Mesenchymal stem cell (in vitro differentiated cells and primary cell): ENCODE results near the gene UTF1.

ENCODE experiments used
- DNase-seq: peaks from one replicate; pipeline ENCODE4 v3.0.0-alpha.2; 2013
- H2AFZ ChIP-seq: one replicate; pipeline ENCODE4 v1.6.1; 2013; ENCODE audit warnings: low read depth, mild to moderate bottlenecking, control low read depth, inconsistent platforms, low read length, moderate library complexity
- H2AK5ac ChIP-seq: 2 replicates; pipeline ENCODE4 v1.6.1; 2013; ENCODE audit warnings: low read length, moderate library complexity, mild to moderate bottlenecking, inconsistent platforms; ENCODE audit not compliant: severe bottlenecking
- H2BK120ac ChIP-seq: one replicate; pipeline ENCODE4 v1.6.1; 2013; ENCODE audit warnings: low read depth, mild to moderate bottlenecking, inconsistent platforms, low read length, moderate library complexity
- H2BK12ac ChIP-seq, 2 experiments: one replicate each; pipeline ENCODE4 v1.6.1; 2013; ENCODE audit warnings: inconsistent platforms in 2 of 2, low read length in 2 of 2, mild to moderate bottlenecking in 2 of 2, moderate library complexity in 2 of 2, control low read depth in 1 of 2
- H2BK15ac ChIP-seq: one replicate; pipeline ENCODE4 v1.6.1; 2013; ENCODE audit warnings: mild to moderate bottlenecking, low read depth, inconsistent platforms; ENCODE audit not compliant: poor library complexity, severe bottlenecking
- H2BK5ac ChIP-seq: 2 replicates; pipeline ENCODE4 v1.6.1; 2013; ENCODE audit warnings: low read depth, mild to moderate bottlenecking, low read length, control low read depth, inconsistent platforms; ENCODE audit not compliant: poor library complexity, severe bottlenecking
- H3K14ac ChIP-seq, 2 experiments: one replicate each; pipeline ENCODE4 v1.6.1; 2013; ENCODE audit warnings: inconsistent platforms in 2 of 2, low read length in 2 of 2, control low read depth in 1 of 2, mild to moderate bottlenecking in 1 of 2, moderate library complexity in 1 of 2
- H3K18ac ChIP-seq, 2 experiments: one replicate each; pipeline ENCODE4 v1.6.1; 2013; ENCODE audit warnings: inconsistent platforms in 2 of 2, low read length in 2 of 2, control low read depth in 1 of 2, low read depth in 1 of 2, mild to moderate bottlenecking in 1 of 2
- H3K23ac ChIP-seq, 2 experiments: one replicate each; pipeline ENCODE4 v1.6.1; 2013; ENCODE audit warnings: inconsistent platforms in 2 of 2, low read length in 2 of 2, mild to moderate bottlenecking in 2 of 2, moderate library complexity in 2 of 2, control low read depth in 1 of 2
- H3K27ac ChIP-seq: 2 replicates; pipeline ENCODE4 v1.5.1; 2013; ENCODE audit warnings: mild to moderate bottlenecking, moderate library complexity, low read length, control low read depth, inconsistent platforms; ENCODE audit not compliant: poor library complexity, severe bottlenecking
- H3K27me3 ChIP-seq, 2 experiments: 2 replicates each; pipeline versions ENCODE4 v1.6.1 to v1.7.0; 2013; ENCODE audit warnings: low read length in 2 of 2, mild to moderate bottlenecking in 2 of 2, moderate library complexity in 2 of 2, control low read depth in 1 of 2, inconsistent platforms in 1 of 2; ENCODE audit not compliant: control insufficient read depth in 1 of 2, insufficient read depth in 1 of 2
- H3K36me3 ChIP-seq, 2 experiments: 2 replicates each; pipeline versions ENCODE4 v1.6.1 to v1.7.0; 2013; ENCODE audit warnings: low read length in 2 of 2, control low read depth in 1 of 2, inconsistent platforms in 1 of 2, low read depth in 1 of 2, mild to moderate bottlenecking in 1 of 2; ENCODE audit not compliant: insufficient read depth in 2 of 2, control insufficient read depth in 1 of 2
- H3K4ac ChIP-seq, 2 experiments: one replicate each; pipeline ENCODE4 v1.6.1; 2013; ENCODE audit warnings: inconsistent platforms in 2 of 2, low read length in 2 of 2, mild to moderate bottlenecking in 2 of 2, moderate library complexity in 2 of 2, control low read depth in 1 of 2, low read depth in 1 of 2
- H3K4me1 ChIP-seq: 2 replicates; pipeline ENCODE4 v1.6.1; 2013; ENCODE audit warnings: low read depth, low read length, control low read depth; ENCODE audit not compliant: control insufficient read depth, insufficient read depth
- H3K4me2 ChIP-seq: 2 replicates; pipeline ENCODE4 v1.6.1; 2013; ENCODE audit warnings: low read length, mild to moderate bottlenecking, inconsistent platforms; ENCODE audit not compliant: poor library complexity, severe bottlenecking
- H3K4me3 ChIP-seq, 2 experiments: 2 replicates each; pipeline versions ENCODE4 v1.5.1 to v1.7.0; 2013; ENCODE audit warnings: low read length in 2 of 2, mild to moderate bottlenecking in 2 of 2, control low read depth in 1 of 2, low read depth in 1 of 2; ENCODE audit not compliant: insufficient read depth in 1 of 2
- H3K79me1 ChIP-seq: replicated peaks from 2 replicates; pipeline ENCODE4 v1.6.1; 2013; ENCODE audit warnings: mild to moderate bottlenecking, control low read depth, low read length, inconsistent platforms; ENCODE audit not compliant: poor library complexity, severe bottlenecking
- H3K9ac ChIP-seq: 2 replicates; pipeline ENCODE4 v1.7.0; 2013; ENCODE audit warnings: mild to moderate bottlenecking, low read length, moderate library complexity
- H3K9me3 ChIP-seq: 2 replicates; pipeline ENCODE4 v1.7.0; 2013; ENCODE audit warnings: mild to moderate bottlenecking, low read length; ENCODE audit not compliant: control insufficient read depth
- H4K8ac ChIP-seq: one replicate; pipeline ENCODE4 v1.6.1; 2013; ENCODE audit warnings: inconsistent platforms, mild to moderate bottlenecking, low read length, moderate library complexity
- H4K91ac ChIP-seq: one replicate; pipeline ENCODE4 v1.6.1; 2013; ENCODE audit warnings: mild to moderate bottlenecking, low read length, inconsistent platforms
- WGBS: methylation state at CpG from one replicate; pipeline ENCODE4 v1.1.7; 2013; ENCODE audit warnings: mixed read lengths; 5-methylcytosine and 5-hydroxymethylcytosine counted together

UTF1 gene

DNA sequence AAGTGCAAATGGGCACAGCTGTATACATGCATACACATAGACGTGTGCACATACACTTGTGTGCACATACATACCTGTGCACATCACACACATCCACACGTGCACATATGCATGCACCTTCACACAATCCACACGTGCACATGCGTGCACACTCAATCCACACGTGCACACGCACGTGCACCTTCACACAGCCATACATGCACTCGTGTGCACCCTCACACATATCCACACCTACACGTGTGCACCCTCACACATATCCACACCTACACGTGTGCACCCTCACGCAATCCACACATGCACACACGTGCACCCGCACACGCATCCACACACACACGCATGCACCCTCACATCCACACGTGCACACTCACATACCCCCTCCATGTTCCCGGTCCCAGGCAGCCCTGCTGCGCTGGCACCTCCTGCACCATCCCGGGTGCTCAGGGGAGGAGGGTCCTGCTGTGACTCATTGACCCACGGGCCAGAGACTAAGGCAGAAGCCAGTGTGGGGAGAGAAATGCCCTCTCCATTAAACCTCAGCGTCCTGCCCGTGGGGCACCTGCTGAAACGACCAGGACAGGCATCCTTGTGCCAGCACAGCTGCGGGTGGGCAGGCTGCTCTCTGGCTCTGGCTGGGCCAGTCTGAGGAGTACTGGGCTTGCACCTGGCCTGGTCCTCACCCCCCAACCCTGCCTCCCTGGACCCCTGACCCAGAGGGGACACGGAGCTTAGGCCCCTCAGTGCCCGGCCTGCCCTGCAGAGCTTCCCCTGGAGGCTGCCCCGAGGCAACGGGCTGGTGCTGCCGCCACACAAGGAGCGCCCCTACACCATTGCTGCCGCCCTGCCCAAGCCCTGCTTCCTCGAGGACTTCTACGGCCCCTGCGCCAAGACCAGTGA is 17.8 kb upstream of the UTF1 start:
- no peak overlapping the region for H2BK15ac ChIP-seq
- no peak overlapping the region for H3K14ac ChIP-seq
- H3K4me3 ChIP-seq: peak overlapping the region in 1 of 2 experiments; percentile 27
- H3K4me1 ChIP-seq: peaks cover 3% of the 10 kb centered on the region
- no peak overlapping the region for H2BK5ac ChIP-seq
- no peak overlapping the region for H3K9ac ChIP-seq
- no peak overlapping the region for H3K4ac ChIP-seq
- no peaks in the 10 kb centered on the region for H3K9me3 ChIP-seq
- H2AFZ ChIP-seq: no peak overlapping the region
- H2BK120ac ChIP-seq: no peak overlapping the region
- H3K23ac ChIP-seq: no peak overlapping the region
- no peak overlapping the region for H2AK5ac ChIP-seq
- 90% methylated on average over 34 of the region's 34 CpGs for WGBS
- H3K18ac ChIP-seq: no peak overlapping the region
- H3K79me1 ChIP-seq: no peaks in the 10 kb centered on the region
- no peak overlapping the region for H2BK12ac ChIP-seq
- no peak for DNase-seq
- H4K8ac ChIP-seq: no peak overlapping the region
- H3K27me3 ChIP-seq: peaks cover 0 to 15% of the 10 kb centered on the region in 2 experiments
- H3K36me3 ChIP-seq: no peaks in the 10 kb centered on the region
- H3K4me2 ChIP-seq: no peak overlapping the region
- no peak overlapping the region for H3K27ac ChIP-seq
- H4K91ac ChIP-seq: no peak overlapping the region

DNA sequence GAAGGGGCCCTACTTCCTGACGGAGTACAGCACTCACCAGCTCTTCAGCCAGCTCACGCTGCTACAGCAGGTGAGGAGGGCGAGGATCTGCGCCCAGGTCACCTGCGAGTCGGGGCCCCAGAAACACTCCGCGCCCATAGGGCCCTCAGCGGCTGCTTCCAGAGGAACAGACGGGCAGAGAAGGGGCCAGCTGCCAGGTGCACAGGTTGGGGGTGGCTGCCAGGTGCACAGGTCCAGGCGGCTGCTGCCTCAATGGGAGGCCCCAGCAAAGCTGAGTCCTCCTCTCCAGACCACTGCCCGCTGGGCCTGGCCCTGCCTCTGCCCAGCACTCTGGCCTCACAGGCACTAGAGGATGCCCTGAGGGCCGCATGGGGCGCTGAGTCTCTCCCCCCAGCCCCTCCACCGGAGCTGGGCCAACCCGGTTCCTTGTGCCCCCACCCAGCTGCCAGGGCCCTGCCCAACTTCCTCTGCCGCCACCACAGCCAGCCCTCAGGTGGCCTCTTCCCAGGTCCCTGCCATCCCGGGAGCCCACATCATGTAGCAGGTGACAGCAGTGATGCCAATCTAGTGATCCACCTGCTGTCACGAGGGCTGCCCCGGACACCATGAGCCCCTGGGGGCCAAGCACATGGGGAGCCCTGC is 17.0 kb upstream of the UTF1 start:
- Histone ChIP-seq H3K27me3 (peaks cover 0 to 15% of the 10 kb centered on the region in 2 experiments), H3K4me3 (no peak overlapping the region), H3K9ac (no peak overlapping the region), H4K8ac (no peak overlapping the region), H3K23ac (no peak overlapping the region), H3K14ac (no peak overlapping the region), H2BK5ac (no peak overlapping the region), H2AK5ac (no peak overlapping the region), H4K91ac (no peak overlapping the region), H2BK120ac (no peak overlapping the region), H2AFZ (no peak overlapping the region), H3K18ac (no peak overlapping the region), H3K4me2 (no peak overlapping the region), H3K36me3 (no peaks in the 10 kb centered on the region), H2BK12ac (no peak overlapping the region), H3K9me3 (no peaks in the 10 kb centered on the region), H3K4ac (no peak overlapping the region), H3K27ac (no peak overlapping the region), H3K79me1 (no peaks in the 10 kb centered on the region), H3K4me1 (no peaks in the 10 kb centered on the region), H2BK15ac (no peak overlapping the region)
- DNase-seq: no peak
- 91% methylated on average over 20 of the region's 20 CpGs for WGBS

DNA sequence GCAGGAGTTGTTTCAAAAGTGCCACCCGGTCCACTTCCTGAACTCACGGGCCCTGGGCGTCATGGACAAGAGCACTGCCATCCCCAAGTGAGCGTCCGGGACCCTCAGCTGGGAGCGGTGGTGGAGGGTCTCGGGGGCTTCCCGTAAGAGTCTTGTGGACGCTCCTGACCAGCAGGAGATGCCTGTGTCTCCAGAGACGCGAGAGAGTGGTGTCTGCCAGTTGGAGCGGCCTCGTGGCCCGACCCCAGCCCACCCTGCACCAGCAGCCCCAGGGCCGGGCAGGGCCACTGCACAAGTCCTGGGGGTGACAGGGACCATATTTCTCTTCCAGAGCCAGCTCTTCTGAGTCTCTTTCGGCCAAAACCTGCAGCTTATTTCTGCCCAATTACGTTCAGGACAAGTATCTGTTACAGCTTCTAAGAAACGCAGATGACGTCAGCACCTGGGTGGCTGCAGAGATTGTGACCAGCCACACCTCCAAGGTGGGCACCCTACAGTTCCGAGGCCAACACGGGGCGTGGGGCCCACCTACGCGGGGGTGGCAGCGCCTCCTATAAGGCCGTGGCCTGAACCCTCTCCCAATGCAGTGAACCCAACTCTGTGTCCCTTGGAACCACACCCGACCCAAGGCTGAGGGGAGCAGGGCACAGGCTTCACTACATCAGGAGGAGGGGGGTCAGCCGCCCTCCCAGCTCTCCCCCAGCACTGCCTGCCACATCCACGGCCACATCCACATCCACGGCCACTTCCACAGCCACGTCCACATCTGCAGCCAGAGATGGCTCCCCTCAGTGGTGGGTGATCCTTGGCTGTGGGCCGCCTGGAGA is 16.2 kb upstream of the UTF1 start:
- Histone ChIP-seq H2BK15ac (no peak overlapping the region), H3K9me3 (no peaks in the 10 kb centered on the region), H3K23ac (no peak overlapping the region), H2BK12ac (no peak overlapping the region), H3K4me2 (no peak overlapping the region), H3K18ac (no peak overlapping the region), H3K9ac (no peak overlapping the region), H3K27ac (no peak overlapping the region), H2AK5ac (no peak overlapping the region), H3K14ac (no peak overlapping the region), H3K4me1 (peaks cover 2% of the 10 kb centered on the region), H2BK120ac (no peak overlapping the region), H4K91ac (no peak overlapping the region), H3K4ac (no peak overlapping the region), H4K8ac (no peak overlapping the region), H2BK5ac (no peak overlapping the region), H3K36me3 (no peaks in the 10 kb centered on the region), H3K79me1 (no peaks in the 10 kb centered on the region), H3K4me3 (no peak overlapping the region), H3K27me3 (peaks cover 0 to 15% of the 10 kb centered on the region in 2 experiments), H2AFZ (no peak overlapping the region)
- DNase-seq: no peak
- 83% methylated on average over 32 of the region's 32 CpGs for WGBS
